Endothelial cell of umbilical vein (primary cell): Measurements from ENCODE around the gene KLF1. TPM values are rescaled to one million over a fixed set of nuclear protein-coding genes. Genes with fewer than 3 reads are reported as not detected.

Experiments
- BruUV-seq: library from RNA; stranded (reverse); fragments of 400-500 nt; replicated peaks from 2 replicates; lab custom pipeline; 2021; lab: Mats Ljungman, UMichigan
- CTCF ChIA-PET: fragments of 300-600, 350-600 bp; sonication (Branson Sonifier 250); formaldehyde crosslinking; loops from one replicate; lab custom pipeline; 2021; ENCODE audit warnings: antibody characterized with exemption, inconsistent platforms; lab: Charles Lee
- POLR2A ChIA-PET: fragments of 300-600, 350-600 bp; sonication (Branson Sonifier 250); formaldehyde crosslinking; loops from one replicate; lab custom pipeline; 2021; ENCODE audit warnings: antibody characterized with exemption, inconsistent platforms; lab: Charles Lee
- DNase-seq: peaks from one replicate; pipeline ENCODE4 v3.0.0-alpha.2; 2011; ENCODE audit warnings: low read depth, low spot score
- FAIRE-seq: peaks from 2 replicates; lab custom pipeline; 2011; peaks lifted over from hg19 to GRCh38; lab: Jason Lieb, UNC
- H2AFZ ChIP-seq: 2 replicates; pipeline ENCODE4 v1.6.0; 2012; ENCODE audit warnings: low read depth, low read length, control low read depth, inconsistent platforms
- H3K27ac ChIP-seq: 2 replicates; pipeline ENCODE4 v1.5.1; 2011; ENCODE audit warnings: low read depth, mild to moderate bottlenecking, control low read depth, low read length, moderate library complexity; ENCODE audit not compliant: insufficient read depth
- H3K27me3 ChIP-seq, 2 experiments: 2 replicates each; pipeline versions ENCODE4 v1.6.0 to v1.6.1; 2011; ENCODE audit warnings: low read length in 2 of 2, mixed read lengths in 1 of 2; ENCODE audit not compliant: control insufficient read depth in 2 of 2, insufficient read depth in 2 of 2
- H3K36me3 ChIP-seq, 2 experiments: 2 replicates in 1 of 2; 3 replicates in 1 of 2; pipeline ENCODE4 v1.5.1; 2011; ENCODE audit warnings: low read length in 2 of 2, mild to moderate bottlenecking in 1 of 2, moderate library complexity in 1 of 2; ENCODE audit not compliant: control insufficient read depth in 2 of 2, insufficient read depth in 2 of 2; ENCODE audit errors: extremely low read depth in 1 of 2
- H3K4me1 ChIP-seq: 3 replicates; pipeline ENCODE4 v1.5.1; 2011; ENCODE audit warnings: mild to moderate bottlenecking, low read length; ENCODE audit not compliant: control insufficient read depth, insufficient read depth; ENCODE audit errors: extremely low read depth
- H3K4me2 ChIP-seq: 2 replicates; pipeline ENCODE4 v1.6.1; 2011; ENCODE audit warnings: low read length, control low read depth, mixed read lengths; ENCODE audit not compliant: insufficient read depth
- H3K4me3 ChIP-seq, 3 experiments: fragments of 200-600 bp in 1 of 3; sonication (generic), shearing (Covaris generic) in 1 of 3; replicated peaks in 1 of 3; 2 replicates each; pipeline ENCODE4 v1.5.1; 2011 to 2016; ENCODE audit warnings: control low read depth in 3 of 3, low read length in 3 of 3, mild to moderate bottlenecking in 2 of 3, inconsistent platforms in 1 of 3, low read depth in 1 of 3, moderate library complexity in 1 of 3; ENCODE audit not compliant: insufficient read depth in 1 of 3
- H3K79me2 ChIP-seq: 2 replicates; pipeline ENCODE4 v1.6.0; 2012; ENCODE audit warnings: low read length, inconsistent platforms; ENCODE audit not compliant: control insufficient read depth, insufficient read depth
- H3K9ac ChIP-seq: replicated peaks from 2 replicates; pipeline ENCODE3; 2011; ENCODE audit warnings: low read length, control low read depth; ENCODE audit not compliant: insufficient read depth; ENCODE audit errors: extremely low read depth
- H3K9me1 ChIP-seq: replicated peaks from 3 replicates; pipeline ENCODE4 v1.6.0; 2011; ENCODE audit warnings: mild to moderate bottlenecking, low read length; ENCODE audit not compliant: control insufficient read depth, insufficient read depth; ENCODE audit errors: extremely low read depth
- H3K9me3 ChIP-seq: replicated peaks from 2 replicates; pipeline ENCODE4 v1.5.1; 2012; ENCODE audit warnings: low read length, inconsistent platforms; ENCODE audit not compliant: control insufficient read depth, insufficient read depth
- H4K20me1 ChIP-seq: replicated peaks from 2 replicates; pipeline ENCODE3; 2011; ENCODE audit warnings: mild to moderate bottlenecking, low read length; ENCODE audit not compliant: control insufficient read depth, insufficient read depth; ENCODE audit errors: extremely low read depth
- EZH2 ChIP-seq: IDR thresholded peaks from 2 replicates; pipeline ENCODE4 v1.6.1; 2012; ENCODE audit warnings: borderline replicate concordance, low read depth, mild to moderate bottlenecking, moderate library complexity, low read length, inconsistent platforms; ENCODE audit not compliant: severe bottlenecking
- FOS ChIP-seq: IDR thresholded peaks from 2 replicates; pipeline ENCODE4 v1.6.1; 2011; ENCODE audit warnings: mild to moderate bottlenecking, low read length, moderate library complexity, borderline replicate concordance; ENCODE audit not compliant: insufficient read depth
- GATA2 ChIP-seq: IDR thresholded peaks from 2 replicates; pipeline ENCODE4 v1.7.0; 2011; ENCODE audit warnings: low read depth, mild to moderate bottlenecking, moderate library complexity, mixed read lengths, low read length; ENCODE audit not compliant: insufficient read length, insufficient read depth
- JUN ChIP-seq: IDR thresholded peaks from 2 replicates; pipeline ENCODE4 v1.6.1; 2011; ENCODE audit warnings: borderline replicate concordance, low read depth; ENCODE audit not compliant: insufficient read length, insufficient read depth
- MYC ChIP-seq: IDR thresholded peaks from one replicate; pipeline ENCODE4 v1.6.1; 2011; ENCODE audit warnings: mild to moderate bottlenecking, low read depth, low read length
- POLR2A ChIP-seq: IDR thresholded peaks from 2 replicates; pipeline ENCODE4 v1.6.1; 2012; ENCODE audit warnings: low read depth, mild to moderate bottlenecking, control low read depth, low read length
- POLR2AphosphoS5 ChIP-seq: IDR thresholded peaks from 2 replicates; pipeline ENCODE4 v1.6.1; 2012; ENCODE audit warnings: low read depth, mild to moderate bottlenecking, control low read depth, low read length, moderate library complexity; ENCODE audit not compliant: insufficient read depth
- dilution Hi-C: fragments of 300-500 bp; cut with MboI; formaldehyde crosslinking; loops from one replicate; pipeline ENCODE4 v1.15.0; 2019; ENCODE audit warnings: low sequenced_read_pairs; ENCODE audit not compliant: extremely low pct_ligation_motif_present
- intact Hi-C: fragments of 100-400 bp; cut with micrococcal nuclease; formaldehyde crosslinking; loops from one replicate; pipeline ENCODE4 v1.10.0; 2022
- polyA plus RNA-seq, 4 experiments: library from polyadenylated mRNA; depleted of rRNA in 3 of 4; stranded (reverse) in 3 of 4; unstranded in 1 of 4; fragments of >200 nt; gene quantifications; 2 replicates each; pipeline versions ENCODE4 v1.2.1 to v1.2.3, GENCODE V29; 2011 to 2012; ENCODE audit warnings: missing spikeins in 1 of 4
- total RNA-seq: library from RNA; stranded (reverse); gene quantifications from 2 replicates; pipeline ENCODE4 v1.2.3, GENCODE V29; 2021
- TF ChIP-seq, protein P1 (sequence below), 2 donors: IDR thresholded peaks; 1 replicate in 1 of 2; 2 replicates in 1 of 2; pipeline ENCODE4 v1.5.1; 2011; ENCODE audit warnings: low read length in 2 of 2, mild to moderate bottlenecking in 2 of 2, moderate library complexity in 2 of 2, control low read depth in 1 of 2, inconsistent platforms in 1 of 2, low read depth in 1 of 2; ENCODE audit not compliant: insufficient read depth in 1 of 2; ENCODE audit errors: extremely low read depth in 1 of 2
- TF ChIP-seq, protein P2 (sequence below): IDR thresholded peaks from 2 replicates; pipeline ENCODE4 v1.6.1; 2011; ENCODE audit not compliant: insufficient read depth, insufficient read length

KLF1 gene
- total and polyA plus RNA-seq, 2 donors (not counting 3 experiments of a cell fraction or from before 2014, with no cell fraction given): not detected

DNA sequence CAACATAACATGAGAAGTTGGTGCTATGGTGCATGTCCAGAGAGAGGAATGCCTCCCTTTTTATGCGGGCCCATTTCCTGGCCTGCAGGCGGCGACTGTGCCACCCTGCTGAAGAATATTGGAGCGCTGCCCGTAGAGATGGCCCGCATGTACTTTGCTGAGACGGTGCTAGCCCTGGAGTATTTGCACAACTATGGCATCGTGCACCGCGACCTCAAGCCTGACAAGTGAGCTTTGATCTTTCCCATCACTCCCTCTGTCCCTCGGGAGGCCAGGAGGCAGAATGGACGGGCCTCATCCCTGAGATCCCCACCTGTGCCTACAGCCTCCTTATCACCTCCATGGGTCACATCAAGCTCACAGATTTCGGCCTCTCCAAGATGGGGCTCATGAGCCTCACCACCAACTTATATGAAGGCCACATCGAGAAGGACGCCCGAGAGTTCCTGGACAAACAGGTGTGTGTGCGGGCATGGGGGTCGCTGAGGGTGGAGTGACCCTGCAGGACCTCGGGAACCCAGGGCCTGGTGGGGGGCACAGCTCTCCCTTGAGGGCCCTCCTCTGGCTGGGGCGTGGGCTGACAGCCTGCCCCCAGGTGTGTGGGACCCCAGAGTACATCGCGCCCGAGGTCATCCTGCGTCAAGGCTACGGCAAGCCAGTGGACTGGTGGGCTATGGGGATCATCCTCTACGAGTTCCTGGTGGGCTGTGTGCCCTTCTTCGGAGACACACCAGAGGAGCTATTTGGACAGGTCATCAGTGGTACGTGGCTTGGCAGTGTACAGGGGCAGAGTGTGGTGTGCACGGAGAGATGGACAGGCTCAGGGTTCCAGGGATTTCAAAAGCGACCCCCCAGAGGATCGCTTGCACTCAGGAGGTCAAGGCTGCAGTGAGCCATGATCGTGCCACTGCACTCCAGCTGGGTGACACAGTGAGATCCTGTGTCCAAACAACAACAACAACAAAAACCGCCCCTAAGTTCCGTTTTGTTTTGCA, 22.0 kb downstream of the KLF1 start:
- no peaks in the 10 kb centered on the region for H3K9me1 ChIP-seq
- POLR2A ChIA-PET: interaction anchor here (0.7 kb wide), 1 partner anchor 53 kb away, joined by 3 read pairs; no protein-coding TSS in a partner anchor
- H3K4me3 ChIP-seq: no peak overlapping the region
- TF ChIP-seq JUN: no peak
- no peak for TF ChIP-seq POLR2AphosphoS5
- no peak for TF ChIP-seq GATA2
- no peak for TF ChIP-seq FOS
- TF ChIP-seq EZH2: no peak
- TF ChIP-seq, protein P1, sequence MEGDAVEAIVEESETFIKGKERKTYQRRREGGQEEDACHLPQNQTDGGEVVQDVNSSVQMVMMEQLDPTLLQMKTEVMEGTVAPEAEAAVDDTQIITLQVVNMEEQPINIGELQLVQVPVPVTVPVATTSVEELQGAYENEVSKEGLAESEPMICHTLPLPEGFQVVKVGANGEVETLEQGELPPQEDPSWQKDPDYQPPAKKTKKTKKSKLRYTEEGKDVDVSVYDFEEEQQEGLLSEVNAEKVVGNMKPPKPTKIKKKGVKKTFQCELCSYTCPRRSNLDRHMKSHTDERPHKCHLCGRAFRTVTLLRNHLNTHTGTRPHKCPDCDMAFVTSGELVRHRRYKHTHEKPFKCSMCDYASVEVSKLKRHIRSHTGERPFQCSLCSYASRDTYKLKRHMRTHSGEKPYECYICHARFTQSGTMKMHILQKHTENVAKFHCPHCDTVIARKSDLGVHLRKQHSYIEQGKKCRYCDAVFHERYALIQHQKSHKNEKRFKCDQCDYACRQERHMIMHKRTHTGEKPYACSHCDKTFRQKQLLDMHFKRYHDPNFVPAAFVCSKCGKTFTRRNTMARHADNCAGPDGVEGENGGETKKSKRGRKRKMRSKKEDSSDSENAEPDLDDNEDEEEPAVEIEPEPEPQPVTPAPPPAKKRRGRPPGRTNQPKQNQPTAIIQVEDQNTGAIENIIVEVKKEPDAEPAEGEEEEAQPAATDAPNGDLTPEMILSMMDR (IDR thresholded peaks at IDR 0.05; ENCODE audit: extremely low read depth in 1 of 2, insufficient read depth in 1 of 2, low read depth in 1 of 2, low read length in 2 of 2): no peak
- TF ChIP-seq MYC: no peak
- TF ChIP-seq POLR2A: no peak
- TF ChIP-seq, protein P2, sequence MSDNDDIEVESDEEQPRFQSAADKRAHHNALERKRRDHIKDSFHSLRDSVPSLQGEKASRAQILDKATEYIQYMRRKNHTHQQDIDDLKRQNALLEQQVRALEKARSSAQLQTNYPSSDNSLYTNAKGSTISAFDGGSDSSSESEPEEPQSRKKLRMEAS: no peak
- peaks cover 2% of the 10 kb centered on the region for H3K4me1 ChIP-seq
- no peak overlapping the region for H3K9ac ChIP-seq
- no TSS peak for BruUV-seq
- dilution Hi-C loops (no loop called here), intact Hi-C loops (no loop called here)
- FAIRE-seq (no peak), DNase-seq (no peak)
- H3K36me3 ChIP-seq: no peaks in the 10 kb centered on the region
- no peak overlapping the region for H2AFZ ChIP-seq
- CTCF ChIA-PET: interaction anchor here (1.0 to 2.2 kb wide), 3 partner anchors 17 to 105 kb away, joined by 3 to 12 read pairs (median 5); no protein-coding TSS in a partner anchor
- H4K20me1 ChIP-seq: no peaks in the 10 kb centered on the region
- H3K9me3 ChIP-seq: no peaks in the 10 kb centered on the region
- H3K27me3 ChIP-seq: no peaks in the 10 kb centered on the region
- no peaks in the 10 kb centered on the region for H3K79me2 ChIP-seq
- no peak overlapping the region for H3K27ac ChIP-seq
- no peak overlapping the region for H3K4me2 ChIP-seq
